Activated CD4-positive, alpha-beta T cell treated with anti-CD3 and anti-CD28 coated beads, Interleukin-10, Interleukin-2, amounts not matched to agents 100 ng/mL and 50 ng/mL, durations not matched to agents 16 hours and 8 hours (primary cell): Measurements from ENCODE around the gene PHF20.
"Not testable (repeated sequence)": the region's sequence is repeated elsewhere in the genome, so short reads cannot be mapped to it uniquely, and the experiment has no call there.

ENCODE experiments used
- DNase-seq: peaks from one replicate; pipeline ENCODE4 v3.0.0-alpha.2; 2020

PHF20 gene

GRCh38 chr20:35981969-35982368 is 210.2 kb downstream of the PHF20 start:
- DNase-seq, result no peak

GRCh38 chr20:35984382-35984781 is 212.6 kb downstream of the PHF20 start:
- no peak for DNase-seq

- no peak for DNase-seq
These were observed 214.0 kb downstream of the PHF20 start for GRCh38 chr20:35985806-35986205.

GRCh38 chr20:35988910-35989463 is 217.2 kb downstream of the PHF20 start:
- no peak for DNase-seq

DNA sequence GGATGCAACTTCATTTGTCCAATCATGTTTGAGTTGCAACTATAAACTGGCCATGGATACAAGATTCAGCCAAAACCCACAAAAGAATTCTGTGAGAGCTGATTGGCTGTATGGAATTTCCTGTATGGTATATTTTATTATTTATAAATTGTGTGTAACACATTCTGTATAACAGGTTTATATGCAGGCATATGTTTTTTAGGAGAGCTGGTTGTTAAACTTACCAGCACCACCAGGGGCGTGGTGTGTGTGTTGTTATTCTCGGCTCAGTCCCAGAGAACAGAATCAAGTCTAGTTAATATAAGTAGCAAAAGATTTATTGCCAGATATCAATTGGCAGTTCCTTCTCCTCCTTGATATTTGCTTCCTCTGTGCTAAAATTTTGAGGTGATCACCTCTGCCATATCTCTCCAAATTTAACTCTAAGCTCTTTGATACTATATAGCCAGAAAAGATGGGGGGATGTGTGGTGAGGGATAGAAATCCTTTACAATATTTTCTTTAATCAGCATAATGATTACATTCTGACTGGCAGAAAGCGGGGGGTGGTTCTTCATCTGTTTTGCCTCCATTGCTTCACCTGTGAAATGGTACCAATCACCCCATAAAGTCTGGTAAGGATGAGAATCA is 219.4 kb downstream of the PHF20 start:
- DNase-seq, result peak; percentile 10

DNA sequence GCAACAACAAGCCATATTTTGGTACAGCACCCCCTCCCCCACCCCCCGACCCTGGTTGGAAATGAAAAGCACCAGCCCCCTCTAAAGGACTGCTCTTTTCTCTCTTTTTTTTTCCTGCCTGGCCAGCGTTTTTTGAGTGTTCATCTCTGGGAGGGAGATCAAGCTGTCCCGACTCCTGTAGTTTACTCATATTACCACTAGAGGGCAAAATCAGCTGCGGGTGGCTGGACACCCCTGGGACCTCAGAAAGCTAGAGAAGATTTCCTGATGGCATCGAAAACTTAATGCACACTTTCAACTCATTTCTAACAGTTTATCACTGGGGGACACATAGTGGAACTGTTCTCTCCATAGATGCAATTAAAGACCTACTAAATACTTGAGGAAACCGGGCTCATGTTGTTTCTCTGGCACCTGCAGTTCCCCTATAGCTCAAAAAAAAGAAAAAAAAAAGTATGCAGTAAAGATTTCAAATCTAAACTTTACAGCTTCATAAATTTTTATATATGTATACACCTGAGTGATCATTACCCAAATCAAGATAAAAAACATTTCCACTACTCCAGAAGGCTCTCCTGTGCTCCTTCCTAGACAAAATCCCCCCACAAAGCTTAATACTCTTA is 221.0 kb downstream of the PHF20 start:
- peak; percentile 75 for DNase-seq

DNA sequence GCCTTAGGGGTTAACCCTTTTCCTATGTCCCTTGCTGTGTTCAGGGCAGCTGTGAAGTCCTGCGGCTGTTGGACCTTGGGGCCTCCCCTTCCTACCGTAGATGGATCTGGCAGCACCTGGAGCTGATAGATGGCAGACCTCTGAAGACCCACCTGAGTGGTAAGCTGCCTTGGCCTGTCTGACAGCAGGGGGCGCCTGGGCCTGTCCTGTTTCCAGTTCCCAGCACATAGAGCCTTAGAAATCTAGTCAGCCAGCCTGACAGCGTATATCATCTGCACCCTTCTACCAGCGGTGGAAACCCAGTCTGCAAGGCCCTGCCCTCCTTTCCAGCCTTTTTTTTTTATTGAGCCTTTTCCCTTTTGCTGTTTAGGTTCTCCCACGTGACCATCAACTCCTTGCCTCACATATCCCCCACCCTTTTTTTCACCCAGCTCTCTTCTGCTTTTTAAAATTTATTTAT is 223.2 kb downstream of the PHF20 start:
- peak; percentile 77 for DNase-seq

DNA sequence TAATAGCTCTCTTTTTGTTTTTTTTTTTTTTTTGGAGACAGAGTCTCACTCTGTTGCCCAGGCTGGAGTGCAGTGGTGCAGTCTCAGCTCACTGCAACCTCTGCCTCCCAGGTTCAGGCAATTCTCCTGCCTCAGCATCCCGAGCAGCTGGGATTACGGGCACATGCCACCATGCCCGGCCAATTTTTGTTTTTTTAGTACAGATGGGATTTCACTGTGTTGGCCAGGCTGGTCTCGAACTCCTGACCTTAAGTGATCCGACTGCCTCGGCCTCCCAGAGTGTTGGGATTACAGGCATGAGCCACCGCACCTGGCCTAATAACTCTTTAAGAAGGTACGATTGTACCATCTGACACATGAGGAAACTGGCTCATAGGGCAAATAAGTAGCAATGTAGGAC is 224.7 kb downstream of the PHF20 start:
- DNase-seq, result not testable (repeated sequence)
